GM06990 (cell line): ENCODE results near the gene CACFD1.

Source experiments
- DNase-seq: peaks from one replicate; pipeline ENCODE4 v3.0.0-alpha.2; 2011; ENCODE audit not compliant: insufficient read length; ENCODE audit errors: extremely low read depth
- H3K27me3 ChIP-seq: replicated peaks from 2 replicates; pipeline ENCODE4 v1.6.0; 2011; ENCODE audit warnings: low read length; ENCODE audit not compliant: control insufficient read depth, insufficient read depth
- H3K36me3 ChIP-seq: 2 replicates; pipeline ENCODE4 v1.5.1; 2011; ENCODE audit warnings: low read length; ENCODE audit not compliant: control insufficient read depth, insufficient read depth
- H3K4me3 ChIP-seq: replicated peaks from 2 replicates; pipeline ENCODE4 v1.5.1; 2011; ENCODE audit warnings: low read depth, mild to moderate bottlenecking, control low read depth, low read length
- CTCF ChIP-seq: IDR thresholded peaks from 2 replicates; pipeline ENCODE4 v1.5.1; 2011; ENCODE audit warnings: low read length, control low read depth, mild to moderate bottlenecking, inconsistent platforms; ENCODE audit not compliant: insufficient read depth, poor library complexity, severe bottlenecking

CACFD1 gene

GRCh38 chr9:133477992-133478850, 18.4 kb downstream of the CACFD1 start:
- H3K27me3 ChIP-seq = no peaks in the 10 kb centered on the region
- H3K36me3 ChIP-seq = peaks cover 30% of the 10 kb centered on the region
- peak; percentile 66 for DNase-seq
- no peak for TF ChIP-seq CTCF
- H3K4me3 ChIP-seq = peak overlapping the region; percentile 88

GRCh38 chr9:133478851-133479711, 19.3 kb downstream of the CACFD1 start, which contains the start of gene SLC2A6:
Gene SLC2A6 (minus strand): TSS chr9:133479099. CDS start chr9:133479059, 40 bp downstream.
- Histone ChIP-seq H3K36me3 (peaks cover 23% of the 10 kb centered on the region), H3K27me3 (no peaks in the 10 kb centered on the region), H3K4me3 (peak within 1 kb of the TSS; percentile 88)
- no peak for TF ChIP-seq CTCF
- peak; percentile 90 for DNase-seq

- no peak for TF ChIP-seq CTCF
- Histone ChIP-seq H3K36me3 (no peaks in the 10 kb centered on the region), H3K4me3 (no peak overlapping the region), H3K27me3 (no peaks in the 10 kb centered on the region; the same call in 1 of the 2 replicates)
- DNase-seq = no peak
These were observed 23.8 kb downstream of the CACFD1 start for GRCh38 chr9:133483611-133484010.

- no peak for DNase-seq
- Histone ChIP-seq H3K36me3 (no peaks in the 10 kb centered on the region), H3K4me3 (no peak overlapping the region), H3K27me3 (no peaks in the 10 kb centered on the region; the same call in 1 of the 2 replicates)
- no peak for TF ChIP-seq CTCF
These were observed 25.1 kb downstream of the CACFD1 start for GRCh38 chr9:133484671-133485437.

- peak; percentile 44 for TF ChIP-seq CTCF
- H3K36me3 ChIP-seq = no peaks in the 10 kb centered on the region
- H3K27me3 ChIP-seq = no peaks in the 10 kb centered on the region; the same call in 1 of the 2 replicates
- peak; percentile 62 for DNase-seq
- peak overlapping the region; percentile 38 for H3K4me3 ChIP-seq
These were observed 25.9 kb downstream of the CACFD1 start for GRCh38 chr9:133485531-133486260.
